ENCODE measurements around the gene CLDN11. TPM values are rescaled to one million over a fixed set of nuclear protein-coding genes. Genes with fewer than 3 reads are reported as not detected.

CLDN11 gene
- total RNA-seq, 2 experiments from 2014 or later: 0.32 to 0.34 TPM

GRCh38 chr3:170470063-170471016 lies 51.7 kb downstream of the CLDN11 start:
- CTCF ChIA-PET (ENCODE audit: unreplicated experiment): no interaction called here
- H3K27ac ChIP-seq (ENCODE audit: low read depth, low read length, poor library complexity, severe bottlenecking): no peak overlapping the region
- no peak for TF ChIP-seq CTCF (conservative IDR thresholded peaks at IDR 0.05; ENCODE audit: low read length)
- no peaks in the 10 kb centered on the region for H4K20me1 ChIP-seq (ENCODE audit: insufficient read depth, low read length)
- H3K79me2 ChIP-seq (ENCODE audit: insufficient read depth, low read depth, low read length): no peaks in the 10 kb centered on the region
- BruUV-seq (replicated peaks): no TSS peak
- no peaks in the 10 kb centered on the region for H3K9me2 ChIP-seq (ENCODE audit: insufficient read depth, low read length)
- no peaks in the 10 kb centered on the region for H3K4me1 ChIP-seq (ENCODE audit: insufficient read depth, low read length, poor library complexity, severe bottlenecking)
- no peaks in the 10 kb centered on the region for H3K9me3 ChIP-seq (ENCODE audit: low read length)
- no peak overlapping the region for H2AFZ ChIP-seq (ENCODE audit: low read length)
- no peak overlapping the region for H3K4me2 ChIP-seq (ENCODE audit: low read length)
- H3K36me3 ChIP-seq (ENCODE audit: insufficient read depth, low read length): no peaks in the 10 kb centered on the region
- H3K4me3 ChIP-seq (ENCODE audit: low read depth, low read length, poor library complexity, severe bottlenecking): no peak overlapping the region
- intact Hi-C loops (cut with micrococcal nuclease; ENCODE audit: unreplicated experiment): no loop called here
- no peak for DNase-seq (ENCODE audit: low spot score)
- POLR2A ChIA-PET: interaction anchor here (0.5 kb wide), 1 partner anchor 115 kb away, joined by 3 read pairs; no protein-coding TSS in a partner anchor

- ChIA-PET POLR2A (interaction anchor here (0.5 kb wide), 1 partner anchor 115 kb away, joined by 3 read pairs; no protein-coding TSS in a partner anchor), CTCF (ENCODE audit: unreplicated experiment) (no interaction called here)
- BruUV-seq (replicated peaks): no TSS peak
These were observed 52.5 kb downstream of the CLDN11 start for GRCh38 chr3:170471149-170471548.

More at GRCh38 chr3:170471149-170471548, 52.5 kb downstream of the CLDN11 start:
- Histone ChIP-seq H3K36me3 (ENCODE audit: insufficient read depth, low read length) (no peaks in the 10 kb centered on the region), H4K20me1 (ENCODE audit: insufficient read depth, low read length) (no peaks in the 10 kb centered on the region), H3K4me3 (ENCODE audit: low read depth, low read length, poor library complexity, severe bottlenecking) (no peak overlapping the region), H3K27ac (ENCODE audit: low read depth, low read length, poor library complexity, severe bottlenecking) (no peak overlapping the region), H3K4me2 (ENCODE audit: low read length) (no peak overlapping the region), H3K9me3 (ENCODE audit: low read length) (no peaks in the 10 kb centered on the region), H3K9me2 (ENCODE audit: insufficient read depth, low read length) (no peaks in the 10 kb centered on the region), H3K79me2 (ENCODE audit: insufficient read depth, low read depth, low read length) (no peaks in the 10 kb centered on the region), H2AFZ (ENCODE audit: low read length) (no peak overlapping the region), H3K4me1 (ENCODE audit: insufficient read depth, low read length, poor library complexity, severe bottlenecking) (no peaks in the 10 kb centered on the region)
- TF ChIP-seq CTCF (conservative IDR thresholded peaks at IDR 0.05; ENCODE audit: low read length) (no peak), EZH2phosphoT487 (IDR thresholded peaks at IDR 0.05; ENCODE audit: borderline replicate concordance, low read depth, low read length) (no peak)
- intact Hi-C loops (cut with micrococcal nuclease; ENCODE audit: unreplicated experiment): no loop called here
- DNase-seq (ENCODE audit: low spot score): no peak

All from OCI-LY7 (cell line).